ENCODE measurements around the gene HORMAD2.

GRCh38 chr22:30038219-30038618 lies 42.0 kb upstream of the HORMAD2 start:
- TF ChIP-seq POLR2AphosphoS5 (IDR thresholded peaks at IDR 0.05; ENCODE audit: low read depth, low read length), result no peak
- no peak for TF ChIP-seq REST (IDR thresholded peaks at IDR 0.05; ENCODE audit: insufficient read depth in 1 of 2, low read depth in 2 of 2, low read length in 2 of 2)
- no peak for TF ChIP-seq FOXP2 (optimal IDR thresholded peaks at IDR 0.05; ENCODE audit: borderline replicate concordance, extremely low read depth, extremely low read length, insufficient read depth)

Measured in PFSK-1 (cell line).